ENCODE results near the gene NEXN.
A peak's percentile ranks its signal among the peaks of the same experiment; 100 is the strongest.

The NEXN gene

GRCh38 chr1:77888081-77888780 lies at the start of gene NEXN:
TSS of gene NEXN (plus strand) at chr1:77888624. CDS start at chr1:77916107, 27,483 bp downstream.
- peak in 2 of 3 experiments; percentile 65 for DNase-seq

DNA sequence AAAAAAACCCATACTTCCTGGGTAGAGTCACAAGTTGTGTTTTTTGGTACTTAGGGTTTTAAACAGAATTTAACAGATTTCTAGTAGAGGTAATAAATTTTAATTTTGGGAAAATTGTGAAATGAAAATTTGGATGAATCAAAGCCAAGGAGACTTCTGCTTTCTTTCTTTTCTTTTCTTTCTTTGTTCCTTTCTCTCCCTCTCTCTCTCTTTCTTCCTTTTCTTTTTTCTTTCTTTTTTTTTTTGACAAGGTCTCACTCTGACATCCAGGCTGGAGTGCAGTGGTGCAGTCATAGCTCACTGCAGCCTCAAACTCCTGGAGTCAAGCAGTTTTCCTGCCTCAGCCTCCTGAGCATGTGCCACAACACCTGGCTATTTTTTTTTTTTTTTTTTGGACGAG lies 46.9 kb upstream of the NEXN start:
- no peak for DNase-seq

GRCh38 chr1:77845951-77846350 lies 42.5 kb upstream of the NEXN start:
- DNase-seq, result no peak

DNA sequence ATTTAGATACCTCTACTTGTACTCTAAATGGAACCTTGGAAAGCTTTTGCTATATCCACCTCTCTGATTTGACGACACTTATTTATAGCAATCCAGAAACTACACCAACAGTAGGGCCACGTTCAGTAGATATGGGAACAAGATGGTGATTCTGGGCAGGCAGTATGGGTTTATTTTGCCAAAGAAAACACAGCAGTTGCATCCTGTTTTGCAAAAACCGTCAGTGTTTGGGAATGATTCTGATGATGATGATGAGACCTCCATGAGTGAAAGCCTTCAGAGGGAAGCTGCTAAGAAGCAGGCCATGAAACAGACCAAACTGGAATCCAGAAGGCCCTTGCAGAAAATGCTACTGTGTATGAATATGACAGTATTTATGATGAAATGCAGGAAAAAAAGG lies 41.5 kb upstream of the NEXN start:
- no peak for DNase-seq

- no peak for DNase-seq
These were observed 40.8 kb upstream of the NEXN start for GRCh38 chr1:77847621-77848080.

DNA sequence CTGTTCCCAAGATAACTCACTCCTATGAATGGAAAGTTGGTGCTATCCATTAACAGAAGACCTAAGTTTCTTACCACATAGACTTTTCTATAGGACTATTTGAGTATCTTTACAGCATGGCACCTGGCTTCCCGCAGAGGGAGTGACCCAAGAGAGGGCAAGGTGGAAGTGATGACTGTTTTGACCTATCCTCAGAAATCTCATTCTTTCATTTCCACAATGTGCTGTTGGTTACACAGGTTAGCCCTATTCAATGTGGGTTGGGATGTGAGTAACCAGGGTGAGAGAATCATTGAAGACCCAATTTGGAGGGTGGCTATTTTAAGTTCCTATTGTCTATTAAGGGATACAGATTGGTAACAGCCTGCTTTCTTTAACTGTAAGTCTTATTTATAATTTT lies 38.3 kb upstream of the NEXN start:
- no peak for DNase-seq

DNA sequence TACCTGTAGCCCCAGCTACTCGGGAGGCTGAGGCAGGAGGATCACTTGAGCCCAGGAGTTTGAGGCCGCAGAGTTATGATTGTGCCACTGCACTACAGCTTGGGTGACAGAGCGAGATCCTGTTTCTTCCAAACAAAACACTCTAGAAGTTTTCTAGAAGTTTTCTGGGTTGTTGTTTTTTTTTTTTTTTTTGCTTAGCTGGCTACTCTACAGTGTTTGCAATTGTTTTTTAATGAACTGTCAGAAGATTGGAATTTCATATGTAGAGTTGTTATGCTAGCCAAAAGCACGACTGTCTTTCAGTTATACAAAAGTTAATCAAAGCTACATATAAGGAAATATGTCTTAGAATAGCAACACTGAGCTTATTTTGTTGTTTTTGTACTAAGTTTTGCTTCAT lies 30.9 kb upstream of the NEXN start:
- no peak for DNase-seq

DNA sequence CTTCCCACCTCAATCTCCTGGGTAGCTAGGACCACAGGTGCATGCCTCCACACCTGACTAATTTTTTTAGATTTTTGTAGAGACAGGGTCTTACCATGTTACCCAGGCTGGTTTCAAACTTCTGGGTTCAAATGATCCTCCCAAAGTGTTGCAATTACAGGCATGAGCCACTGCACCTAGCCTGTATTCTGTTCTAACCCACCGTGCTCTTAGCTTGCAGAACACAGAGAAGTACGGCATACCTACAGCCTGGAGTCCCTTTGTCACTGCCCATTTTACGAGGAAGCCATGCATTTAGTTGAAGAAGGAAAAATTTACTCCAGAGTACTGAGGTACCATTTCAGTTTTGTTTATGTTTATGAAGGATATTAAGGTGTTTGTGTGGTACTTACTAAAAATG lies 29.7 kb upstream of the NEXN start:
- no peak for DNase-seq

- DNase-seq, result no peak
These were observed 29.2 kb upstream of the NEXN start for GRCh38 chr1:77859248-77859647.

GRCh38 chr1:77866296-77866695 lies 22.1 kb upstream of the NEXN start:
- DNase-seq, result no peak

DNA sequence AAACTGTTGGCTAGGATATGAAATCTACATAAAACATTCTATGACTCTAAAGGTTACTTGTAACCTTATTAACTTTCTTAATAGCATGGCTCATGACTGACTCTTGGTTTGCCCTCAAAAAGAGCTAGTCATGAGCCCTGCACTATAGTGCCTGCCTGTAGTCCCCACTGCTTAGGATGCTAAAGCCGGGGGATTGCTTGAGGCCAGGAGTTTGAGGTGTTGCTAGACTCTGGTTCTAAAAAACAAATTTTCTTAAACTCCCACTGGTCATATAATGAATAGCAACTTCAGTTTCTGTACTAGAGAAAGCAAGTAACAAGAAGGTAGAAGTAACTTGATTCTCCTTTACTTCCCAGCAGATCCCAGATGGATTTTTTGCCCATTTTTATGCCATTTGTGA lies 15.8 kb upstream of the NEXN start:
- no peak for DNase-seq

- no peak for DNase-seq
These were observed 15.0 kb upstream of the NEXN start for GRCh38 chr1:77873461-77873860.

GRCh38 chr1:77874804-77875445 lies 13.5 kb upstream of the NEXN start:
- DNase-seq, result no peak

DNA sequence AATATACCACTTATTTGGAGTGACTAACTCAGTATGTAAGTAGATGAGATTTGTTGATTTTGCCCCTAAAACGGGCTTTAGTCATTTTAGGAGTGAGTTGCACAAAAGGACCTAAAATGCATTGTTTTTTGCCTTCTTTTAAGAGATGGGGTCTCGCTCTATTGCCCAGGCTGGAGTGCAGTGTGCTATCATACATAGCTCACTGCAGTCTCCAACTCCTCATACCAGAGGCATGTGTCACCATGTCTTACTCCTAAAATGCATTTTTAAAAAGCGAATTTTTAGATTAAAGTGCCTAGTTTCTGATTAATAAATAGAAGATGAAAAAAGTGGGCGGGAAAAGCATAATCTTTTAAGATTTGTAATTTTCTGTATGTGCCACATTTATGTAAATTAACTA lies 11.5 kb upstream of the NEXN start:
- no peak for DNase-seq

DNA sequence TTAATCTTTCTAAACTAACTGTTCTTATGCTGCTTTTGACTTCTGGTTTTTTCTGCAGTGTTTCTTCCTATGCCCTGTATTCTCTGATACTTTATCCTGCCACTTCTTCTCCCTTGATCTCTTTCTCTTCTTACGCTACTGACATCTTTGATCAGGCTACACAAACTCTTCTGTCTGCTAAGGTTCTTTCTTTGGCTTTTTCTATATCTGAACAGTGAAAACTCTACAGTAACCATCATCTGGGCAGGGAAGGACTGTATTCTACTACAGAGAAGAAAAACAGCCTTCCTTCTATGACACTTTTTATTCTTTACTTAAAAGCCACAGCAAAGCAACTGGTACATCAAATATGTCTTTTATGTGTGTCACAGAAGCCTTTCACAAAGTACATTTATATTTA lies 7.4 kb upstream of the NEXN start:
- DNase-seq, result no peak

DNA sequence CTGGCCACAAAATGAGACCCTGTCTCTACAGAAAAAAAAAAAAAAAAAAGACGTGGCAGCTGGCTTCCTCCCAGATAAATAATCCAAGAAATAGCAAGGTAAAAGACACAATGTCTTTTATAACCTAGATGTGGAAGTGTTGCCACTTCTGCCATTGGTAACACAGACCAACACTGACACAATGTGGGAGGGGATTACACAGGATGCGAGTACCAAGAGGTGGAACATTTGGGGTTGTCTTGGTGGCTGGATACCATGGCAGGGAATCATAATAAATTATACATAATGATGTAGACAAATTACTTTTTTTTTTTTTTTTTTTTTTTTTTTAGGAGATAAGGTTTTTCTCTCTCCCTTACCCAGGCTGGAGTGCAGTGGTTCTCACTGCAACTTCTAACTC lies 6.0 kb upstream of the NEXN start:
- no peak for DNase-seq

- DNase-seq, result peak in 2 of 3 experiments; percentile 65
These were observed 588 bp downstream of the NEXN start for GRCh38 chr1:77888781-77889642.

DNA sequence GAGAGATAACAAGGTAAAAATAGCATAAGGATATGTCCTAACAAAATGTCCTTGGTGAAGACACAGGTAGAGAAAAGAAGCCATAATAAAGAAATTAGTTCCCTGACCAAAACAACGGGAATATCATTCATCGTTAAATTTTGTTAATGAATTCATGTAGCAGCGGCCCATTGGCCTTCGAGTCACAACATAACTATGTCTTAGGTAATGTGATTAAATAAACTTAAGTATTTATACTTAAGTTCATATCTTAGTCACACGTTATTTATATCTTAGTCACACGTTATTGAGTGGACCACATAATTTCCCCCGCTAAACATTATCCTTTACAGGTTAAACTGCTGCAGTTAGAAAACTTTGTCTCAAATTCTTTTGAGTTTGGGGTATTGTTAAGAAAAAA lies 1.2 kb downstream of the NEXN start:
- no peak for DNase-seq

- DNase-seq, result no peak
These were observed 2.8 kb downstream of the NEXN start for GRCh38 chr1:77891200-77891599.

- no peak for DNase-seq
These were observed 11.4 kb downstream of the NEXN start for GRCh38 chr1:77899647-77900320.

- DNase-seq, result peak in 2 of 3 experiments; percentile 12 to 66
These were observed 12.4 kb downstream of the NEXN start for GRCh38 chr1:77900687-77901293.

DNA sequence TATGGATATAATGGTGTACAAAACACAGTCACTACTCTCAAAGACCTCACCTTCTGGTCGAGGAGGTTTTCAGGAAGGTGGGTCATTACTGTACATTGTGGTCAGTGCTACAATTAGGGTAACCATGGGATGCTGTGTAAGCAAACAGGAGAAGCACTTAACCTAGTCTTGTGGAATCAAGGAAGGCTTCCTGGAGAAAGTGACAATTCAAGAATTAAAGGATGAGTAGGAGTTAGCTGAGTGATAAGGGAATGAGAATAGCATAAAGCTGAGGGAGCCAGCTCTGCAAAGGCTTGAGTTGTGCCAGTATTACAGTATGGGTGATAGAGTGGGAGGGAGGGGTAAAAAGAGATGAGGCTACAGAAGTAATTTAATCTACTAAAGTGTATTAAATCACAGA lies 17.2 kb downstream of the NEXN start:
- no peak for DNase-seq

All from NCI-H1417 (cell line).